Kidney epithelial cell (primary cell): ENCODE results near the gene EIF4E1B. TPM values are rescaled to one million over a fixed set of nuclear protein-coding genes. Genes with fewer than 3 reads are reported as not detected.

ENCODE experiments used
- DNase-seq: peaks from one replicate; pipeline ENCODE4 v3.0.0-alpha.2; 2010; ENCODE audit warnings: low read depth
- H3K27me3 ChIP-seq: 2 replicates; pipeline ENCODE4 v1.6.0; 2011; ENCODE audit warnings: low read length; ENCODE audit not compliant: control insufficient read depth, insufficient read depth
- H3K36me3 ChIP-seq: 2 replicates; pipeline ENCODE4 v1.5.1; 2011; ENCODE audit warnings: low read length; ENCODE audit not compliant: control insufficient read depth, insufficient read depth
- H3K4me3 ChIP-seq: 2 replicates; pipeline ENCODE4 v1.5.1; 2011; ENCODE audit warnings: low read depth, mild to moderate bottlenecking, control low read depth, low read length
- total RNA-seq: library from RNA; depleted of rRNA; stranded (reverse); fragments of >200 nt; gene quantifications from 2 replicates; pipeline ENCODE4 v1.2.3, GENCODE V29; 2015
- TF ChIP-seq, protein P1 (sequence below): IDR thresholded peaks from 2 replicates; pipeline ENCODE4 v1.5.1; 2011; ENCODE audit warnings: mild to moderate bottlenecking, moderate library complexity, low read length, control low read depth, inconsistent platforms; ENCODE audit not compliant: insufficient read depth, poor library complexity, severe bottlenecking

The EIF4E1B gene
- total RNA-seq, 1 donor from 2014 or later, result not detected

DNA sequence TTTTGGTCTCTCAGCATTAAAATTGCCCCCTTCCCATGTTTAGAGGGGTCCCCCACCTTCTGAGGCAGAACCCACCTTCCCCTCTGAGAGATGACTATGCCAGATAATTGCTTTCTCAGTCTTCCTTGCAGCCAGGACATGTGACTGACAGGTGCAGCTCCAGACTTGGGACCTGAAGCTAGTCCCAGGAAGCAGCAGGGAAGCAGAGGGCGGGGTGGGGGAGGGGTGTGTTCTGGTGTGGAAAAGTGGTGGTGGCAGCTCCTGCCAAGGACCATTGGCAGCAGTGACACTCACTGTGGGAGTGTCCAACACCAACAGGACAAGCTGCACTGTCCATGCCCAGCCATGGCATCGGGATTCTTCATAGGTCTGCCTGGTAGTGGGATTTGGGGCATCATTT lies 2.3 kb downstream of the EIF4E1B start:
- TF ChIP-seq, protein P1, sequence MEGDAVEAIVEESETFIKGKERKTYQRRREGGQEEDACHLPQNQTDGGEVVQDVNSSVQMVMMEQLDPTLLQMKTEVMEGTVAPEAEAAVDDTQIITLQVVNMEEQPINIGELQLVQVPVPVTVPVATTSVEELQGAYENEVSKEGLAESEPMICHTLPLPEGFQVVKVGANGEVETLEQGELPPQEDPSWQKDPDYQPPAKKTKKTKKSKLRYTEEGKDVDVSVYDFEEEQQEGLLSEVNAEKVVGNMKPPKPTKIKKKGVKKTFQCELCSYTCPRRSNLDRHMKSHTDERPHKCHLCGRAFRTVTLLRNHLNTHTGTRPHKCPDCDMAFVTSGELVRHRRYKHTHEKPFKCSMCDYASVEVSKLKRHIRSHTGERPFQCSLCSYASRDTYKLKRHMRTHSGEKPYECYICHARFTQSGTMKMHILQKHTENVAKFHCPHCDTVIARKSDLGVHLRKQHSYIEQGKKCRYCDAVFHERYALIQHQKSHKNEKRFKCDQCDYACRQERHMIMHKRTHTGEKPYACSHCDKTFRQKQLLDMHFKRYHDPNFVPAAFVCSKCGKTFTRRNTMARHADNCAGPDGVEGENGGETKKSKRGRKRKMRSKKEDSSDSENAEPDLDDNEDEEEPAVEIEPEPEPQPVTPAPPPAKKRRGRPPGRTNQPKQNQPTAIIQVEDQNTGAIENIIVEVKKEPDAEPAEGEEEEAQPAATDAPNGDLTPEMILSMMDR, result no peak
- DNase-seq, result no peak
- no peak overlapping the region for H3K4me3 ChIP-seq
- H3K36me3 ChIP-seq, result no peaks in the 10 kb centered on the region
- H3K27me3 ChIP-seq, result peaks cover 52% of the 10 kb centered on the region

GRCh38 chr5:176633598-176633997 lies 3.1 kb downstream of the EIF4E1B start:
- no peaks in the 10 kb centered on the region for H3K36me3 ChIP-seq
- H3K27me3 ChIP-seq, result peaks cover 55% of the 10 kb centered on the region
- no peak for DNase-seq
- H3K4me3 ChIP-seq, result no peak overlapping the region
- TF ChIP-seq, protein P1, result no peak

DNA sequence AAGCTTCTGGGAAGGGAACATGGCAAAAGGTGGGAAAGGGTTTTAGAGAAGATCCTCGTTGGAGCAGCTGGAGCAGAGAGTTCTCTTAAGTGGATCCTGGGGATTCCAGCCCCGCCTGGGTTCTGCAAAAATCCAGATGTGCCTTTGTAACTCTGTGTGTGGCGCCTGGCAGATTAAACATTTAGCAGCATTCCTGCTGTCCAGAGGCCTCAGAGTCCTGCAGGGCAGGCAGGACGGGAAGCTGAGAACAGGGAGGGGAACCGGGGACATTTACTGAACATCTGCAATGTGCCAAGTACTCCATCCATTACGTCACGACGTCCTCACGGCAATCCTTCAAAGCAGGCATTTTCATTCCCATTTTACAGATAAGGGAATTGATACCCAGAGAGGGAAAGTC lies 6.0 kb downstream of the EIF4E1B start:
- Histone ChIP-seq H3K4me3 (no peak overlapping the region), H3K27me3 (peaks cover 33% of the 10 kb centered on the region), H3K36me3 (no peaks in the 10 kb centered on the region)
- DNase-seq, result no peak
- TF ChIP-seq, protein P1, result no peak

GRCh38 chr5:176637556-176637955 lies 7.1 kb downstream of the EIF4E1B start:
- H3K36me3 ChIP-seq, result no peaks in the 10 kb centered on the region
- TF ChIP-seq, protein P1, result no peak
- DNase-seq, result no peak
- H3K27me3 ChIP-seq, result peaks cover 26% of the 10 kb centered on the region
- H3K4me3 ChIP-seq, result no peak overlapping the region

DNA sequence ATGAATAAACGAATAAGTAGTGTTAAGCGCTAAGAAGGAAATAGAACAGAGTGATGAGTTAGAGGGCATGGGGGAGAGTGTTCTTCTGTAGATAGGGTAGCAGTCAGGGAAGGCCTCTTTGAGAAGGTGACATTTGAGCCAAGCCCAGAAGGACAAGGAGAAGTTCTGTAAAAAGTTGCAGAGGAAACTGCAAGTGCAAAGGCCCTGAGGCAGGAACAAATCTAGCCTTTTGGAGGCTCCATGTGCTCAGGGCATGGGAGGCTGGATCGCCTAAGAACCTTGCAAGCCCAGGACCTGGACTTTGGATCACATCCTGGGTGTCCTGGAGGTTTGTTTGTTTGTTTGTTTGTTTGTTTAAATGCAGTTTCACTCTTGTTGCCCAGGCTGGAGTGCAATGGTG lies 8.0 kb downstream of the EIF4E1B start:
- no peak for DNase-seq
- TF ChIP-seq, protein P1, result no peak
- H3K27me3 ChIP-seq, result peaks cover 21% of the 10 kb centered on the region
- no peak overlapping the region for H3K4me3 ChIP-seq
- no peaks in the 10 kb centered on the region for H3K36me3 ChIP-seq

DNA sequence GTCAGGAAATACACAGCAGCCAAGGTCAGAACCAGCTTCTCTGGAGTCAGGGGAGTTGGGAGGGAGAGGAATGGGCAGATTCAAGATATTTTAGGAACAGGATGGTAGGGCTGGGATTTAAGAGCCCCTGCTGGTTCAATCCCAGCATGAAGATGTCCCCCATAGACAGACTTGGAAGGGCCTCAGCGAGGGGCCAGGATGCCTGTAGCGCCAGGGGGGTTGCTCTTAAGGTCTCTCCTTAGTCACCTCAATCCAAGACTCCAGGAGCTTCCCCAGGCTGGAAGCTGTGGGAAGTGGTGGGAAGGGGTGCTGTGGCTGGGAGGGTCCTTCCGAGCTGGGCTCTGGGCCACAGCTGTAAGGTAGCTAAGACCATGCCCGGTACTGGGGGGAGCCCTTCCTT lies 8.7 kb downstream of the EIF4E1B start:
- DNase-seq, result no peak
- TF ChIP-seq, protein P1, result no peak

More for the DNA sequence above, 8.7 kb downstream of the EIF4E1B start:
- Histone ChIP-seq H3K36me3 (no peaks in the 10 kb centered on the region), H3K27me3 (peaks cover 16% of the 10 kb centered on the region), H3K4me3 (no peak overlapping the region)
